HG03354 (cell line): ENCODE measurements around the gene KAT6B.

Experiments
- ATAC-seq: cut with Tn5 transposase; IDR thresholded peaks from one replicate; pipeline ENCODE4 v1.9.1; 2021; ENCODE audit warnings: mild to moderate bottlenecking; ENCODE audit not compliant: unreplicated experiment, poor library complexity, severe bottlenecking

Gene KAT6B

GRCh38 chr10:75023074-75023473 is 196.7 kb downstream of the KAT6B start:
- no peak for ATAC-seq

GRCh38 chr10:75024971-75025523 is 198.6 kb downstream of the KAT6B start:
- no peak for ATAC-seq

- no peak for ATAC-seq
These were observed 201.6 kb downstream of the KAT6B start for GRCh38 chr10:75028049-75028448.

GRCh38 chr10:75028748-75029147 is 202.3 kb downstream of the KAT6B start:
- ATAC-seq: no peak

- ATAC-seq: no peak
These were observed 203.0 kb downstream of the KAT6B start for GRCh38 chr10:75029420-75029819.

- ATAC-seq: no peak
These were observed 203.5 kb downstream of the KAT6B start for GRCh38 chr10:75029857-75030256.

GRCh38 chr10:75030371-75030770 is 204.0 kb downstream of the KAT6B start:
- no peak for ATAC-seq

- ATAC-seq: no peak
These were observed 205.7 kb downstream of the KAT6B start for GRCh38 chr10:75032119-75032518.

- no peak for ATAC-seq
These were observed 206.4 kb downstream of the KAT6B start for GRCh38 chr10:75032813-75033212.

GRCh38 chr10:75033399-75034130 is 207.2 kb downstream of the KAT6B start:
- ATAC-seq: no peak

GRCh38 chr10:75034131-75034512 is 207.7 kb downstream of the KAT6B start:
- no peak for ATAC-seq

- ATAC-seq: no peak
These were observed 208.4 kb downstream of the KAT6B start for GRCh38 chr10:75034714-75035258.

GRCh38 chr10:75035975-75036708 is 209.7 kb downstream of the KAT6B start:
- no peak for ATAC-seq

- ATAC-seq: no peak
These were observed 211.1 kb downstream of the KAT6B start for GRCh38 chr10:75037171-75038153.

- no peak for ATAC-seq
These were observed 211.9 kb downstream of the KAT6B start for GRCh38 chr10:75038335-75038734.

GRCh38 chr10:75040576-75040975 is 214.2 kb downstream of the KAT6B start:
- no peak for ATAC-seq

- no peak for ATAC-seq
These were observed 216.0 kb downstream of the KAT6B start for GRCh38 chr10:75042292-75042974.

GRCh38 chr10:75043256-75044131 is 217.1 kb downstream of the KAT6B start:
- ATAC-seq: no peak
